Smooth muscle cell (in vitro differentiated cells): ENCODE measurements around the gene CGAS. TPM values are rescaled to one million over a fixed set of nuclear protein-coding genes. Genes with fewer than 3 reads are reported as not detected.
"Not testable (repeated sequence)": the region's sequence is repeated elsewhere in the genome, so short reads cannot be mapped to it uniquely, and the experiment has no call there.

ENCODE experiments used
- DNase-seq: peaks from one replicate; lab custom pipeline; 2025; ENCODE audit not compliant: unreplicated experiment; lab: John Stamatoyannopoulos, UW
- H2AFZ ChIP-seq: fragments of 200-600 bp; sonication (generic); 2 replicates; pipeline ENCODE4 v1.6.0; 2016; ENCODE audit warnings: antibody characterized with exemption, low read depth, mild to moderate bottlenecking
- H3F3A ChIP-seq: fragments of 200-600 bp; sonication (generic); 2 replicates; pipeline ENCODE4 v1.6.0; 2017; ENCODE audit warnings: antibody characterized with exemption, low read depth
- H3K27ac ChIP-seq: fragments of 200-600 bp; sonication (generic); 2 replicates; pipeline ENCODE4 v1.5.1; 2016; ENCODE audit warnings: low read depth, mild to moderate bottlenecking
- H3K27me3 ChIP-seq: fragments of 200-600 bp; sonication (generic); 2 replicates; pipeline ENCODE4 v1.6.1; 2016; ENCODE audit warnings: low read depth, mild to moderate bottlenecking
- H3K36me3 ChIP-seq: fragments of 200-600 bp; sonication (generic); 2 replicates; pipeline ENCODE4 v1.5.1; 2016; ENCODE audit warnings: low read depth
- H3K4me1 ChIP-seq: fragments of 200-600 bp; sonication (generic); 2 replicates; pipeline ENCODE4 v1.5.1; 2016; ENCODE audit warnings: low read depth
- H3K4me2 ChIP-seq: fragments of 200-600 bp; sonication (generic); 2 replicates; pipeline ENCODE4 v1.6.0; 2016; ENCODE audit warnings: mild to moderate bottlenecking
- H3K4me3 ChIP-seq: fragments of 200-600 bp; sonication (generic); 2 replicates; pipeline ENCODE4 v1.5.1; 2016; ENCODE audit warnings: mild to moderate bottlenecking
- H3K79me2 ChIP-seq: fragments of 200-600 bp; sonication (generic); 2 replicates; pipeline ENCODE4 v1.6.0; 2016; ENCODE audit warnings: low read depth, mild to moderate bottlenecking
- H3K9ac ChIP-seq: fragments of 200-600 bp; sonication (generic); 2 replicates; pipeline ENCODE4 v1.6.0; 2016; ENCODE audit warnings: low read depth
- H3K9me3 ChIP-seq: fragments of 200-600 bp; sonication (generic); replicated peaks from 2 replicates; pipeline ENCODE4 v1.5.1; 2016; ENCODE audit warnings: low read depth
- H4K20me1 ChIP-seq: fragments of 200-600 bp; sonication (generic); 2 replicates; pipeline ENCODE4 v1.6.0; 2016; ENCODE audit warnings: low read depth
- CTCF ChIP-seq: fragments of 200-600 bp; sonication (generic); IDR thresholded peaks from 2 replicates; pipeline ENCODE4 v1.5.1; 2017; ENCODE audit warnings: borderline replicate concordance, mild to moderate bottlenecking, antibody characterized with exemption; ENCODE audit not compliant: insufficient read depth, poor library complexity, severe bottlenecking
- WGBS: methylation state at CpG from one replicate; pipeline ENCODE4 v1.1.7; 2016; ENCODE audit warnings: low lambda C conversion rate; 5-methylcytosine and 5-hydroxymethylcytosine counted together
- polyA plus RNA-seq: library from polyadenylated mRNA; unstranded; fragments of >200 nt; fragmentation: Nextera tagmentation; extraction: Ambion mirVana; gene quantifications from 2 replicates; pipeline ENCODE4 v1.2.1, GENCODE V29; 2016
- total RNA-seq: library from RNA; depleted of rRNA; stranded (reverse); fragments of >200 nt; gene quantifications from 2 replicates; pipeline ENCODE4 v1.2.3, GENCODE V29; 2014

Gene CGAS
- total and polyA plus RNA-seq, 2 experiments from 2014 or later = 1.6 to 2.6 TPM

- Histone ChIP-seq H3K9ac (no peak overlapping the region), H3K36me3 (peaks cover 14% of the 10 kb centered on the region), H3K4me1 (no peaks in the 10 kb centered on the region), H2AFZ (no peak overlapping the region), H3K27ac (no peak overlapping the region), H3K79me2 (peaks cover 3% of the 10 kb centered on the region), H4K20me1 (no peaks in the 10 kb centered on the region), H3F3A (no peaks in the 10 kb centered on the region), H3K9me3 (no peaks in the 10 kb centered on the region), H3K4me2 (no peak overlapping the region), H3K4me3 (no peak overlapping the region), H3K27me3 (no peaks in the 10 kb centered on the region)
- 97% methylated on average over 2 of the region's 2 CpGs for WGBS
- no peak for TF ChIP-seq CTCF
- DNase-seq = no peak
Observed at GRCh38 chr6:73471686-73472290, 19.7 kb upstream of the CGAS start.

- H3K4me3 ChIP-seq = peak within 1 kb of the TSS; percentile 75
- peak within 1 kb of the TSS; percentile 86 for H3K4me2 ChIP-seq
- H3K9ac ChIP-seq = peak within 1 kb of the TSS; percentile 91
- no peak for TF ChIP-seq CTCF
- no peaks in the 10 kb centered on the region for H3K27me3 ChIP-seq
- H3K27ac ChIP-seq = peak within 1 kb of the TSS; percentile 87
- DNase-seq = peak; percentile 77
- peaks cover 4% of the 10 kb centered on the region for H3K36me3 ChIP-seq
- under 1% methylated on average over 55 of the region's 55 CpGs for WGBS
- H3F3A ChIP-seq = no peaks in the 10 kb centered on the region
- H3K9me3 ChIP-seq = no peaks in the 10 kb centered on the region
- H2AFZ ChIP-seq = peak within 1 kb of the TSS; percentile 100
- peaks cover 4% of the 10 kb centered on the region for H3K4me1 ChIP-seq
- no peaks in the 10 kb centered on the region for H4K20me1 ChIP-seq
- peaks cover 34% of the 10 kb centered on the region for H3K79me2 ChIP-seq
Observed at GRCh38 chr6:73461537-73462350, 9.6 kb upstream of the CGAS start, which contains the start of gene MTO1. MTO1 (plus strand) TSS chr6:73461737; CDS start chr6:73461855, 118 bp downstream.

GRCh38 chr6:73460056-73460455 is 8.0 kb upstream of the CGAS start:
- H3K9me3 ChIP-seq = no peaks in the 10 kb centered on the region
- 93% methylated on average over 5 of the region's 5 CpGs for WGBS
- TF ChIP-seq CTCF = no peak

GRCh38 chr6:73459474-73459873 is 7.4 kb upstream of the CGAS start:
- WGBS = 85% methylated on average over 7 of the region's 7 CpGs
- not testable (repeated sequence) for H3K4me1 ChIP-seq, H3K9ac ChIP-seq, H3K27ac ChIP-seq, H3K27me3 ChIP-seq, H2AFZ ChIP-seq, H3K4me2 ChIP-seq, H3K9me3 ChIP-seq, H3K36me3 ChIP-seq, H4K20me1 ChIP-seq, DNase-seq, H3K4me3 ChIP-seq, H3F3A ChIP-seq
- H3K79me2 ChIP-seq = peaks cover 28% of the 10 kb centered on the region

More at GRCh38 chr6:73460056-73460455, 8.0 kb upstream of the CGAS start:
- DNase-seq = no peak
- peaks cover 4% of the 10 kb centered on the region for H3K4me1 ChIP-seq
- no peaks in the 10 kb centered on the region for H3F3A ChIP-seq
- no peak overlapping the region for H3K27ac ChIP-seq
- H3K9ac ChIP-seq = no peak overlapping the region
- no peak overlapping the region for H3K4me3 ChIP-seq
- no peaks in the 10 kb centered on the region for H3K36me3 ChIP-seq
- H3K79me2 ChIP-seq = peaks cover 31% of the 10 kb centered on the region
- H2AFZ ChIP-seq = no peak overlapping the region
- no peaks in the 10 kb centered on the region for H3K27me3 ChIP-seq
- no peak overlapping the region for H3K4me2 ChIP-seq
- H4K20me1 ChIP-seq = no peaks in the 10 kb centered on the region
